CD4-positive, CD25-positive, alpha-beta regulatory T cell (primary cell): ENCODE measurements around the gene G0S2. TPM values are rescaled to one million over a fixed set of nuclear protein-coding genes. Genes with fewer than 3 reads are reported as not detected.
A peak's percentile ranks its signal among the peaks of the same experiment; 100 is the strongest.
"Not testable (repeated sequence)": the region's sequence is repeated elsewhere in the genome, so short reads cannot be mapped to it uniquely, and the experiment has no call there.

Experiments used
- ATAC-seq, 2 donors: fragments of 150-1000 bp; cut with Tn5 transposase; one replicate each; pipeline ENCODE4 v1.10.0; 2021; ENCODE audit warnings: low read depth in 2 of 2, moderate number of reproducible peaks in 2 of 2, moderate library complexity in 1 of 2
- DNase-seq, 3 donors: peaks; one replicate each; pipeline versions ENCODE4 v3.0.0 to v3.0.0-alpha.2; 2012 to 2022; ENCODE audit warnings: mixed read lengths in 1 of 3
- H3K27ac ChIP-seq: one replicate; pipeline ENCODE4 v1.7.0; 2013; ENCODE audit warnings: mild to moderate bottlenecking, low read length; ENCODE audit not compliant: insufficient read depth, poor library complexity, severe bottlenecking
- H3K27me3 ChIP-seq: one replicate; pipeline ENCODE4 v1.7.0; 2013; ENCODE audit warnings: low read length; ENCODE audit not compliant: control insufficient read depth, insufficient read depth
- H3K36me3 ChIP-seq: one replicate; pipeline ENCODE4 v1.7.0; 2013; ENCODE audit warnings: mild to moderate bottlenecking, low read length, moderate library complexity; ENCODE audit not compliant: control insufficient read depth, insufficient read depth
- H3K4me1 ChIP-seq: 2 replicates; pipeline ENCODE4 v1.7.0; 2013; ENCODE audit warnings: mild to moderate bottlenecking, low read length; ENCODE audit not compliant: insufficient read depth, control insufficient read depth, poor library complexity, severe bottlenecking
- H3K4me3 ChIP-seq: one replicate; pipeline ENCODE4 v1.7.0; 2013; ENCODE audit warnings: low read depth, mild to moderate bottlenecking, low read length, moderate library complexity
- H3K9me3 ChIP-seq, 2 experiments: 1 replicate in 1 of 2; 2 replicates in 1 of 2; pipeline ENCODE4 v1.7.0; 2013; ENCODE audit warnings: low read length in 2 of 2, mild to moderate bottlenecking in 1 of 2, moderate library complexity in 1 of 2; ENCODE audit not compliant: control insufficient read depth in 2 of 2
- H3K27ac Mint-ChIP-seq, 3 donors: one replicate each; pipeline ENCODE4 v1.8.0; 2020 to 2022; ENCODE audit warnings: mild to moderate bottlenecking in 3 of 3, mixed read lengths in 3 of 3, moderate library complexity in 2 of 3
- H3K27me3 Mint-ChIP-seq: one replicate; pipeline ENCODE4 v1.8.0; 2022; ENCODE audit warnings: mild to moderate bottlenecking, mixed read lengths
- H3K36me3 Mint-ChIP-seq: one replicate; pipeline ENCODE4 v1.8.0; 2020; ENCODE audit warnings: mixed read lengths
- H3K4me1 Mint-ChIP-seq, 4 donors: one replicate each; pipeline ENCODE4 v1.8.0; 2020 to 2022; ENCODE audit warnings: mixed read lengths in 4 of 4, mild to moderate bottlenecking in 1 of 4
- H3K4me3 Mint-ChIP-seq, 4 donors: one replicate each; pipeline ENCODE4 v1.8.0; 2020 to 2022; ENCODE audit warnings: mild to moderate bottlenecking in 4 of 4, mixed read lengths in 4 of 4, moderate library complexity in 3 of 4
- H3K9me3 Mint-ChIP-seq, 7 donors: one replicate each; pipeline ENCODE4 v1.8.0; 2020 to 2022; ENCODE audit warnings: mixed read lengths in 7 of 7, mild to moderate bottlenecking in 3 of 7, moderate library complexity in 2 of 7
- polyA plus RNA-seq, 4 donors: library from polyadenylated mRNA; unstranded; fragments of 300-500 nt; fragmentation: Illumina TruSeq; gene quantifications; one replicate each; pipeline ENCODE4 v1.2.3, GENCODE V29; 2021
- total RNA-seq: library from RNA; stranded (reverse); gene quantifications from one replicate; pipeline ENCODE4 v1.2.3, GENCODE V29; 2022

The G0S2 gene
- total and polyA plus RNA-seq, 5 donors from 2014 or later, result 0.48 TPM; not detected in 4

DNA sequence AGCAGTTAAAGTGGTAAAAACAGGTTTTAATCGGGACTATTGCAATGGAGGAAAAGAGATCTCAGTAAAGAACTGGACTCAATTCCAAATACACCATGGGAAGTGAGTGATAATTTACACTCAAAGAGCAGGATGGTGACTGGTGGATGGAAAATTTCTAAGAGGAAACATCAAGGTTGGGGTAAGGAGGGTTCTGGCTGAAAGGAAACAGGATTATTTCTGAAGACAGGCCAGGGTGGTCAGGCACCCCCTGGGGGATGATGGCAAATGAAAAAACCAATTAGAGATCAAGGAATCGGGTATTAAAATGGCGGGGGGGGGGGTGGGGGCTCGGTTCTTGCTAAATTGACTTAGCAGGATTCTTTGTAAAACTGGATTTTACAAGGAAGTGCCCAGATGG is 17.1 kb downstream of the G0S2 start:
- no peaks in the 10 kb centered on the region for H3K9me3 Mint-ChIP-seq
- Histone ChIP-seq H3K36me3 (no peaks in the 10 kb centered on the region), H3K27ac (no peak overlapping the region), H3K9me3 (no peaks in the 10 kb centered on the region), H3K27me3 (no peaks in the 10 kb centered on the region), H3K4me3 (no peak overlapping the region), H3K4me1 (no peaks in the 10 kb centered on the region)
- H3K36me3 Mint-ChIP-seq, result no peaks in the 10 kb centered on the region
- ATAC-seq (no peak), DNase-seq (no peak)
- peaks cover 4 to 23% (median 7%) of the 10 kb centered on the region in 4 donors for H3K4me1 Mint-ChIP-seq
- peak overlapping the region in 1 of 3 donors; percentile 2 for H3K27ac Mint-ChIP-seq
- H3K27me3 Mint-ChIP-seq, result peaks cover 10% of the 10 kb centered on the region
- H3K4me3 Mint-ChIP-seq, result no peak overlapping the region

DNA sequence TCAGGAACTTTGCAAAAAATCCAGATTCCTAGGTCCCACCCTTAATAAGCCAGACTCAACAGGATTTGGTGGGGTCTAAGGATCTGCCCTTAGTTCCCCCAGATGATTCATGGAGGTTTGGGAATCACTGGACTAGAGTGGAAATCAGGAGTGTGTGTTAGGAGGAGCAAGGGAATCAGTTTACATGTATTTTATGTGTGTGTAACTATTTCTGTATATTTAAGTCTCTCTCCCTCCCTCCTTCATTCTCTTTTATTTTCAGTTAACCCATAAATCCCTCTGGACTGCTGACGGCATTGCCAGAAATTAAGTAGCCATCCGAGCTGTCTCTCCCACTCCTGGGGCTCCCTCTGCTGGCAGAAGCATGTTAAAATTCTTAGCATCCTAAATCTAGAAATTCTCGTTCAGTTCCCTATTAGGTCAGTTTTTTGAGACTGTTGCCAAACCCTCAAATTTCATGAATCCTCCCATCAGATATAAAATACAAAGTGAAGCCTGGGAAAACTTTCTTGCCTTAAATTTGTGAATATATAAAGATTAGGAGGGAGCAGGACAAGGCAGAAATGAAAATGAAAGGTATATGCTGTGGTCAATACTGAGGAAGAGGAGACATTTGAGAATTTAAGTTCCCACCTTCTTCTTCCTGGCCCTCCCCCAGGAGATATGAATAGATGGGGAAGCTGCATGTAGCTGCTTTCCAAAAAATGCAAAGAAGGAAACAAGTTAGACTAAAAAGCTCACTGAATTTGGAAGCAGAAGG is 17.7 kb downstream of the G0S2 start:
- peak in 1 of 2 donors; percentile 48 for ATAC-seq
- Histone ChIP-seq H3K27ac (no peak overlapping the region), H3K9me3 (no peaks in the 10 kb centered on the region), H3K4me1 (no peaks in the 10 kb centered on the region), H3K27me3 (no peaks in the 10 kb centered on the region), H3K4me3 (no peak overlapping the region), H3K36me3 (no peaks in the 10 kb centered on the region)
- DNase-seq, result peak; percentile 39 to 75 (median 52)
- Mint-ChIP-seq H3K4me3 (no peak overlapping the region), H3K27ac (peak overlapping the region in 1 of 3 donors; percentile 81), H3K4me1 (peaks cover 4 to 18% (median 5%) of the 10 kb centered on the region in 4 donors), H3K9me3 (no peaks in the 10 kb centered on the region), H3K36me3 (no peaks in the 10 kb centered on the region), H3K27me3 (peaks cover 10% of the 10 kb centered on the region)

DNA sequence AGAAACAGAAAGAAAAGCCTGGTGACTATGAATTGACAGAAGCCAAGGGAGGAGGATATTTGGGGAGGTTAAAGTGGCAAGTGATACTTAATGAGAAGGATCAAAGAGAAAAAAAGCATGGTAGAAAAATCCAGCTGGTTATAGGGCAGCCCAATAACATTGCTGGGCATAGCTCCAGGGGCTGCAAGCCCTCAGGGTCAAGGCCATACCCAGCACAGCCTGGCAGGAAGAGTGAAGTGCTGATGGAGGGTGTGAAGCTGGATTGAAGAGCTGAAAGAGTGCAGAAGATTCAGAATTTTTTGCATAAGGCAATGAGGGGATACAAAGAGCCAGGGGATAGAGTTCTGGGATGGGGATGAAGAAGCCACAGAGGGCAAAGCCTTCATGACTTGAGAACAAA is 21.5 kb downstream of the G0S2 start:
- no peak overlapping the region for H3K4me3 Mint-ChIP-seq
- no peak for ATAC-seq
- peak overlapping the region in 1 of 3 donors; percentile 70 for H3K27ac Mint-ChIP-seq

DNA sequence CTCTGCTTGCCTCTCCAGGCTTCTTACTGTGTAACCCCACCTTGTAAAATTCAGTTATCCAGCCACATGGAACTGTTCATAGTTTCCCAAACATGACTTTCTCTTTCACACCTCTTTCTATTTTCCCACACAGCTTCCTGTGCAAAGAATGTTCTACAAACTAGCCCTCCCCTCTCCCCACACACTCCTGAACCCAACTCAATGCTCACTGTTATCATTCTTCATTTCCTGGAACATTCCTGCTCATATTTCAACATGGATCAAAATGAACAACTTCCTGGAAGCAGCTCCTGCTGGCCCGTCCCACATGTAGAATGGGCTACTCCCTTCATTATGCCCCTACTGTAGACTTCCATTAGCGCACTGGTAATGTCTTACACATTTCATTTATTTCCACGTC is 21.9 kb downstream of the G0S2 start:
- no peak for DNase-seq
- H3K9me3 Mint-ChIP-seq, result no peaks in the 10 kb centered on the region
- peaks cover 5% of the 10 kb centered on the region for H3K36me3 Mint-ChIP-seq
- Histone ChIP-seq H3K9me3 (no peaks in the 10 kb centered on the region), H3K27ac (no peak overlapping the region), H3K27me3 (no peaks in the 10 kb centered on the region), H3K4me3 (no peak overlapping the region), H3K4me1 (no peaks in the 10 kb centered on the region), H3K36me3 (no peaks in the 10 kb centered on the region)
- peaks cover 13% of the 10 kb centered on the region for H3K27me3 Mint-ChIP-seq
- no peak overlapping the region for H3K27ac Mint-ChIP-seq
- H3K4me1 Mint-ChIP-seq, result peaks cover 2 to 10% (median 5%) of the 10 kb centered on the region in 4 donors
- H3K4me3 Mint-ChIP-seq, result no peak overlapping the region
- no peak for ATAC-seq

More for the DNA sequence above, 21.5 kb downstream of the G0S2 start:
- Histone ChIP-seq H3K36me3 (no peaks in the 10 kb centered on the region), H3K4me1 (no peaks in the 10 kb centered on the region), H3K9me3 (no peaks in the 10 kb centered on the region), H3K27ac (no peak overlapping the region), H3K4me3 (no peak overlapping the region), H3K27me3 (no peaks in the 10 kb centered on the region)
- Mint-ChIP-seq H3K36me3 (peaks cover 3% of the 10 kb centered on the region), H3K27me3 (peaks cover 13% of the 10 kb centered on the region), H3K9me3 (no peaks in the 10 kb centered on the region), H3K4me1 (peaks cover 2 to 12% (median 5%) of the 10 kb centered on the region in 4 donors)
- no peak for DNase-seq

DNA sequence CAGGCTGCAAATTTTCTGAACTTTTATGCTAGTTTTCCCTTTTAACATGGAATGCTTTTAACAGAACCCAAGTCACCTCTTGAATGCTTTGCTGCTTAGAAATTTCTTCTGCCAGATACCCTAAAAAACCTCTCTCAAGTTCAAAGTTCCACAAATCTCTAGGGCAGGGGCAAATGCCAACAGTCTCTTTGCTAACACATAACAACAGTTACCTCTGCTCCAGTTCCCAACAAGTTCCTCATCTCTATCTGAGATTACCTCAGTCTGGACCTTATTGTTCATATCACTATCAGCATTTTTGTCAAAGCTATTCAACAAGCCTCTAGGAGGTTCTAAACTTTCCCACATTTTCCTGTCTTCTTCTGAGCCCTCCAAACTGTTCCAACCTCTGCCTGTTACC is 25.5 kb downstream of the G0S2 start:
- not testable (repeated sequence) for H3K9me3 Mint-ChIP-seq, H3K4me1 Mint-ChIP-seq

DNA sequence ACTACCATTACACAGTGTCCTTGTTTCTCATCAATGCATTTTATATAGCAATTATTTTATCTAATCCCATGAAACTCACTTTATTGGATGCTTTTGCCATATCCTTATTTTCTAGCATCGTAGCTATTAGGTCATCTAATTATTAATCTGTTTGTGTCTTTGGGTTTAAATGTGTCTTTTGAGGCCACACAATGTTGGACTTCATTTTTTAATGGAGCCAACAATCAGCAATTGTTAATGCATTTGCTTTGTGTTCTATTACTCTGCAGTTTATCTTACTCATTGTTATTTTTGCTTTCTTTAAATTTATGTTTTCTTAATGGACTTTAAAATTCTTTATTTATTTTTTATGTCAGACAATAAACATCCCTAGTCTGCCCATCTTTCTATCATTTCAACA is 27.6 kb downstream of the G0S2 start:
- H3K36me3 Mint-ChIP-seq, result peaks cover 16% of the 10 kb centered on the region
- Histone ChIP-seq H3K4me3 (no peak overlapping the region), H3K4me1 (no peaks in the 10 kb centered on the region), H3K27me3 (no peaks in the 10 kb centered on the region), H3K9me3 (no peaks in the 10 kb centered on the region), H3K27ac (no peak overlapping the region), H3K36me3 (no peaks in the 10 kb centered on the region)
- H3K4me3 Mint-ChIP-seq, result no peak overlapping the region
- ATAC-seq, result no peak
- DNase-seq, result no peak
- peaks cover 0 to 9% (median 3%) of the 10 kb centered on the region in 4 donors for H3K4me1 Mint-ChIP-seq
- peaks cover 0 to 3% (median 0%) of the 10 kb centered on the region in 7 donors for H3K9me3 Mint-ChIP-seq
- H3K27me3 Mint-ChIP-seq, result peaks cover 4% of the 10 kb centered on the region
- H3K27ac Mint-ChIP-seq, result no peak overlapping the region

More for the DNA sequence above, 25.5 kb downstream of the G0S2 start:
- H3K27me3 Mint-ChIP-seq, H3K36me3 Mint-ChIP-seq, ATAC-seq, H3K4me3 Mint-ChIP-seq, H3K27me3 ChIP-seq, H3K9me3 ChIP-seq, DNase-seq, H3K4me1 ChIP-seq, H3K27ac Mint-ChIP-seq, H3K36me3 ChIP-seq, H3K4me3 ChIP-seq, H3K27ac ChIP-seq: not testable (repeated sequence)

DNA sequence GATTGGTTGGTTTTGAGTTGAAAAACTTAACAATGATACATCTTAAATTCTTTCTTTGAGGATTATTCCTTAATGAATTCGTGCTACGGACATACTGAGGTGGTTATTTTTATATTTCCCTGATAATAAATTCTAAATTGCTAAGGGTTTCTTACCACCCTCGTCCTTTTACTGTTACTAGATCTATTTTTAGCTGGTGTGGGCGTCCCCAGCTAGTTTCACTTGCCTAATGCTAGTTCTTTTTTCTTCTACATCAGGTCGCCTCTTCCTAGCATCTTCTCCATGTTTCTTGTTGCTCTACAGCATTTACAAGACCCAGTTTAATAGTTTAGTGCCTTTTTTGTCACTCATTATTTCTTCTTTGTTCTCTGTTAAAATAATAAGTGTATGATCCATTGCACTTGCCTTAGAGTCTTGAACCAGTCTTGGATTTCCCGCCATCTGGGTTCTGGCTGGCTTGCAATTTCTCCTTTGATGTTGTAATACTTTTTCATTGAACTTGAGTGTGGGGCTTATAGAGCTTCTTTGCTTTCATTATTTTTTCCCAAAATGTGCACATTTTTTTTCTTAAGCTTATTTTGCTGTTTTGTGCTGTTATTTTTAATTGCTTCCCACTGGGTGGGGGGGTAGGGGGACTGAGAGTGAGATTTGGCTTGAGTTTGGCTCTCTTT is 28.8 kb downstream of the G0S2 start:
- Histone ChIP-seq H3K9me3 (no peaks in the 10 kb centered on the region), H3K27me3 (no peaks in the 10 kb centered on the region), H3K4me3 (no peak overlapping the region), H3K4me1 (no peaks in the 10 kb centered on the region), H3K36me3 (no peaks in the 10 kb centered on the region), H3K27ac (no peak overlapping the region)
- no peak for ATAC-seq
- Mint-ChIP-seq H3K4me1 (peaks cover 0 to 9% (median 3%) of the 10 kb centered on the region in 4 donors), H3K27me3 (peaks cover under 1% of the 10 kb centered on the region), H3K36me3 (peaks cover 17% of the 10 kb centered on the region), H3K4me3 (no peak overlapping the region), H3K27ac (no peak overlapping the region), H3K9me3 (peaks cover 0 to 3% (median 0%) of the 10 kb centered on the region in 7 donors)
- DNase-seq, result no peak
